ENCODE results near the gene ACKR3.
A peak's percentile ranks its signal among the peaks of the same experiment; 100 is the strongest.

The ACKR3 gene

DNA sequence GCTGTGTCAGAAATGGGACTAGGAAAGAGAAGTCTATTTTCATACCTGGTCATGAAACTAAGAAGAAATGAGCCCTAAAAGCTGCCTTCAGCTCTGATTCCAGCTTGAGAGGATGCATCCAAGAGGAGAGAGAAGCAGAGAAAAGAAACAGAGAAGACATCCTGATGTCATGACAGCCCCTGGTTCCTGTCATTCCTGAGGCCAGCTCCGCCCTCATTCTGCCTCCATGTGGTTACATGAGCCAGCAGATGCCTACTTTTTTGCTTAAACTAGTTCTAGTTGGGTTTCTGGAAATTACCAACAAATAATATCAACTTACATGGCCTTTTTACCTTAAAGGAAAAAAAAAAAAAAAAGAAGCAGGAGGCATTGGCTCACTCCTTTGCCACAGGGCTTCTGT is 14.1 kb upstream of the ACKR3 start:
- Histone ChIP-seq H3K27ac (ENCODE audit: low read depth in 2 of 2, low read length in 2 of 2) (no peak overlapping the region), H3K9me3 (ENCODE audit: control insufficient read depth in 2 of 2, low read length in 2 of 2) (no peaks in the 10 kb centered on the region), H3K27me3 (ENCODE audit: control insufficient read depth in 2 of 2, insufficient read depth in 2 of 2, low read length in 2 of 2) (no peaks in the 10 kb centered on the region), H3K4me3 (ENCODE audit: low read length in 2 of 2) (no peak overlapping the region), H3K9ac (ENCODE audit: low read depth in 1 of 2, low read length in 2 of 2) (no peak overlapping the region), H3K36me3 (ENCODE audit: control insufficient read depth in 2 of 2, insufficient read depth in 2 of 2, low read length in 2 of 2) (no peaks in the 10 kb centered on the region), H3K4me1 (ENCODE audit: control insufficient read depth in 2 of 2, insufficient read depth in 2 of 2, low read length in 2 of 2) (no peaks in the 10 kb centered on the region)

DNA sequence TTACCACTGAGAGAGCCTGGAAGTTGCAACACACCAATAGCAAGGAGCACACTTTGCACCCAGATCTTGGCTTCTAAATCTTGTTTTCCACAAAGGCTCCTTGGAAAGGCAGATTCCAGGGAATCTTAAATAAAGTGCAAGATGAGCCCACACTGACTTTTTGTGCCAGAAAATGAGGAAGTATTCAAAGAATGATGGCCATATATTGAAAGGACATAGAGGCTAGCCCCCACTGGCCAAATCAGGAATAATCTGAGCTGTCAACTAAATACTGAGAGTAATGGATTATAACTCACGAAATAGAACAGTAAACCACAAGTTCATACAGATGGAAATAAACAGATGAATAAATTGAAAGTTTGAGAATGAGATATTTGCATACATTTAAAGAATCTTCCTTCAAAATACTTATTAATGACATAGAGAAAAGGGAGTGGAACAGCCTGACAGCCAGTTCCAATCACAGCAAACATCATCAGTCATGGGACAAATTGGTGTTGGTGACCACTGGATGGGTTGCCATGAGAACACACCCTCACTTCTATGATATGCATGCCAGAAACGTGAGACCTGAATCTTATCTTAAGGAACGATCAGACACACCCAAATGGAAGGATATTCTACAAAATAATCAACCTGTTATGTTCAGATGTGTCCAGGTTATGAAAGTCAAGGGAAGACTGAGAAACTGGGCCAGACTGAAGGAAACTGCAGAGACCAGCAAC is 12.2 kb upstream of the ACKR3 start:
- Histone ChIP-seq H3K36me3 (ENCODE audit: control insufficient read depth in 2 of 2, insufficient read depth in 2 of 2, low read length in 2 of 2) (no peaks in the 10 kb centered on the region), H3K4me1 (ENCODE audit: control insufficient read depth in 2 of 2, insufficient read depth in 2 of 2, low read length in 2 of 2) (no peaks in the 10 kb centered on the region), H3K27me3 (ENCODE audit: control insufficient read depth in 2 of 2, insufficient read depth in 2 of 2, low read length in 2 of 2) (no peaks in the 10 kb centered on the region), H3K9me3 (ENCODE audit: control insufficient read depth in 2 of 2, low read length in 2 of 2) (no peaks in the 10 kb centered on the region), H3K4me3 (ENCODE audit: low read length in 2 of 2) (no peak overlapping the region), H3K27ac (ENCODE audit: low read depth in 2 of 2, low read length in 2 of 2) (no peak overlapping the region), H3K9ac (ENCODE audit: low read depth in 1 of 2, low read length in 2 of 2) (no peak overlapping the region)

DNA sequence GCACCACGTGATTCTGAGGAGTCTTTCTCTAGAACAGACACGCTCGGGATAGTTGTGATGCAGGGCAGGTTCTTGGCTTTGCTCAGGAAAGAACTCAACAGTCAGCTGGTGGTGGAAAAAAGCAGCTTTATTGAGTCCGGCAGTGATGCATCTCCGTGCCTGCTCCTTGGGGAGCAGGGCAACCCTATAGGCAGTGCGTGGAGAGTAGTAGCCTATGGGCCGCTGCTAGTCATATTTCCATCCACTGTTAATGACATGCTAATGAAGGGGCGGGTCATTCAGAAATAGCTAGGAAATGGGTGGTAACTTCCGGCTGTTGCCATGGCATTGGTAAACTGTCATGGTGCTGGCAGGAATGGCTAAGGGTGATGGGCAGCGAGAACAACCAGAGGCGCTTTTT is 11.6 kb upstream of the ACKR3 start:
- H3K27ac ChIP-seq (ENCODE audit: low read depth in 2 of 2, low read length in 2 of 2), result no peak overlapping the region
- no peaks in the 10 kb centered on the region for H3K4me1 ChIP-seq (ENCODE audit: control insufficient read depth in 2 of 2, insufficient read depth in 2 of 2, low read length in 2 of 2)
- no peak overlapping the region for H3K9ac ChIP-seq (ENCODE audit: low read depth in 1 of 2, low read length in 2 of 2)

DNA sequence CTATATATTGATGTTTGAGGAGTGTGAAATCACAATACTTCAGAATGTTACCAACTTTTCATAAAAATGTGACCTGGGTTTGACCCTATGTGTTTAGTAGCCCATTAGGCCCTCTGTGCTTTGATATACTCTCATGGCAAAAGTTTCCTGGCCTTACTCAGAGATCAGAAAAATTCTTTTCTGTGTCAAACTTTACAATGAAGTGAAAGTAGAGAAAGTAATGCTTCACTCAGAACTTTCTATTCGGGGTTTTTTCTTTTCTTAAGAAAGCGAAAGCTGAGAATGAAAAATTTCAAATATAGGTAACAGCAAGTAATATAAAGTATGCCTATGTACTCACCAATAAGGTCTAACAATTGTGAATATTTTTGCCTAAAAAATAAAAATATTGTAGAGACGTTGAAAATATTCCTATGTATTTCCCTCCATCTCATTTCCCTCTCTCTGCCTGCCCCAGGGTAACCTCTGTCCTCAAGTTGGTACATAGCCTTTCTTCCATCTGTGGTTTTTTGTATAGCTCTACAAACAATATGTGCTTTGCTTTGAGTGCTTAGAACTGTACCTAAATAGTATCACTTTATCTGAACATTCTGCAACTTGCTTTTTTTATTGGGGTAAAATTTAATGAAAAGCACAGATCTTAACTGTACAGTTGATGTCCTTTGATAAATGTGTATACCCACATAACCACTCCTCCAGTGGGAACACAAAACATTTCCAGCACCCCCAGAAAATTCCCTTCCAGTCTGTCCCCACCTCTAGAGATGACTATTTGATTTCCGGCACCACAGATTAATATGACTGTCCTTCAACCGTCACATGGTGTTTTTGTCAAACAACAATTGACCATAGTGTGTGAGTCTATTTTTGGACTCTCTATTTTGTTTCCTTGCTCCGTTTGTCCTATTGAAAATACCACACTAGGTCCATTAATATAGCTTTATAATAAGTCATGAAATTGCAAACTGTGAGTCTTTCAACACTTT is 10.3 kb upstream of the ACKR3 start:
- no peaks in the 10 kb centered on the region for H3K36me3 ChIP-seq (ENCODE audit: control insufficient read depth in 2 of 2, insufficient read depth in 2 of 2, low read length in 2 of 2)
- H3K4me1 ChIP-seq (ENCODE audit: control insufficient read depth in 2 of 2, insufficient read depth in 2 of 2, low read length in 2 of 2), result no peaks in the 10 kb centered on the region
- H3K9me3 ChIP-seq (ENCODE audit: control insufficient read depth in 2 of 2, low read length in 2 of 2), result no peaks in the 10 kb centered on the region
- no peaks in the 10 kb centered on the region for H3K27me3 ChIP-seq (ENCODE audit: control insufficient read depth in 2 of 2, insufficient read depth in 2 of 2, low read length in 2 of 2)
- H3K4me3 ChIP-seq (ENCODE audit: low read length in 2 of 2), result no peak overlapping the region
- no peak overlapping the region for H3K27ac ChIP-seq (ENCODE audit: low read depth in 2 of 2, low read length in 2 of 2)
- no peak overlapping the region for H3K9ac ChIP-seq (ENCODE audit: low read depth in 1 of 2, low read length in 2 of 2)

More for the DNA sequence above, 11.6 kb upstream of the ACKR3 start:
- Histone ChIP-seq H3K4me3 (ENCODE audit: low read length in 2 of 2) (no peak overlapping the region), H3K27me3 (ENCODE audit: control insufficient read depth in 2 of 2, insufficient read depth in 2 of 2, low read length in 2 of 2) (no peaks in the 10 kb centered on the region), H3K36me3 (ENCODE audit: control insufficient read depth in 2 of 2, insufficient read depth in 2 of 2, low read length in 2 of 2) (no peaks in the 10 kb centered on the region), H3K9me3 (ENCODE audit: control insufficient read depth in 2 of 2, low read length in 2 of 2) (no peaks in the 10 kb centered on the region)

DNA sequence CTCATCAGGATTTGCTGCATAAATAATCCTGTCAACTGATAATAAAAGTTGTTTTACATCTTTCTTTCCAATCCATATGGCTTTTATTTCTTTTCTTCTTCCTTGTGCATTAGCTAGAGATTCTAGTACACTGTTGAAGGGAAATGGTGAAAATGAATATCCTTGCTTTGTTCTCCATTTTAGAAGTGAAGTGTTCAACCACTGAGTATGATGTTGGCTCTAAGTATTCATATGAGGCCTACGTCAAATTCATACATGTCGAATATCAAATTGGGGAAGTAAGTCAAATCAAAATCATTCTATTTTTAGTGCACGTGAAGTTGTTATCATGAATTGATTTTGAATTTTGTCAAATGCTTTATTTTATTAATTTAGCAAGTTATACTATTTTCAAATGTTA is 7.8 kb upstream of the ACKR3 start:
- Histone ChIP-seq H3K4me1 (ENCODE audit: control insufficient read depth in 2 of 2, insufficient read depth in 2 of 2, low read length in 2 of 2) (no peaks in the 10 kb centered on the region), H3K4me3 (ENCODE audit: low read length in 2 of 2) (no peak overlapping the region), H3K9me3 (ENCODE audit: control insufficient read depth in 2 of 2, low read length in 2 of 2) (no peaks in the 10 kb centered on the region), H3K27ac (ENCODE audit: low read depth in 2 of 2, low read length in 2 of 2) (no peak overlapping the region), H3K9ac (ENCODE audit: low read depth in 1 of 2, low read length in 2 of 2) (no peak overlapping the region), H3K27me3 (ENCODE audit: control insufficient read depth in 2 of 2, insufficient read depth in 2 of 2, low read length in 2 of 2) (peaks cover 0 to 10% of the 10 kb centered on the region in 2 donors), H3K36me3 (ENCODE audit: control insufficient read depth in 2 of 2, insufficient read depth in 2 of 2, low read length in 2 of 2) (no peaks in the 10 kb centered on the region)

DNA sequence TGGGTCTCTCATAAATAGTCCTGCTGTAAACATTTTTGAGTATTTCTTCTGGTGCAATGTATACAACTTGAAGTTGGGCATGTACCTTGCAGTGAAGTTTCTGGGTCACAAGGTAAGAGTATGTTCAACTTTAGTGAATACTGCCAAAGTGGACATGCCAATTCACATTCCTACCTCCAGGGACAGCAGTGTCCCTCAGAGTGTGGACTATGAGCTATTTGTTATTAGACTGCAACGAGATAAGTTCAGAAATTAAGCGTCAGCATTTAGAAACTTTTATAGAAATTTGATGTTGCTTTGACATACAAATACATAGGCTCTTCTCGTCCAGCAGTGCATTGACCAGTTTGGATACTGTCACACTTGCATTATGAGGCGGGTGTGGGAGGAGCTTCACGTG is 7.2 kb upstream of the ACKR3 start:
- H3K36me3 ChIP-seq (ENCODE audit: control insufficient read depth in 2 of 2, insufficient read depth in 2 of 2, low read length in 2 of 2), result no peaks in the 10 kb centered on the region
- no peaks in the 10 kb centered on the region for H3K4me1 ChIP-seq (ENCODE audit: control insufficient read depth in 2 of 2, insufficient read depth in 2 of 2, low read length in 2 of 2)
- H3K9ac ChIP-seq (ENCODE audit: low read depth in 1 of 2, low read length in 2 of 2), result no peak overlapping the region
- peaks cover 0 to 13% of the 10 kb centered on the region in 2 donors for H3K27me3 ChIP-seq (ENCODE audit: control insufficient read depth in 2 of 2, insufficient read depth in 2 of 2, low read length in 2 of 2)
- H3K9me3 ChIP-seq (ENCODE audit: control insufficient read depth in 2 of 2, low read length in 2 of 2), result no peaks in the 10 kb centered on the region
- H3K4me3 ChIP-seq (ENCODE audit: low read length in 2 of 2), result no peak overlapping the region
- H3K27ac ChIP-seq (ENCODE audit: low read depth in 2 of 2, low read length in 2 of 2), result no peak overlapping the region

DNA sequence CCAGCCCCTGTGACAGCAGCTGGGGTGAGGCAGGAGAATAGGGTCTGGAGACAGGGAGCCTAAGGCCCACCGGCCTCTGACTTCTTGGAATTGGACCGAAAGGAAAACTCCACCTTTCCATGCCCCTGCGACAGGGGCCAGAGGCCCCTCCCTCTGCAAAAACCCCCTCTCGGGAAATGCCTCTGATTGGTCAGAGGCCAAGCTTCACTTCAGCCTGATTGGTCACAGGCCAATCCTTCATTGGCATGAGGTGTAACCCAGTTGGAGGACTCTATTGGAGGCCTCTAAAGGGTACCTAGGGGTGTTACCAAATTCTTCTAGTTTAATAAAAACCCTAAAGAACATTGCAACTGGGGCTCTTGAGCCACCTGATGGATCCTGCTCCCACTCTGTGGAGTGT is 5.7 kb upstream of the ACKR3 start:
- Histone ChIP-seq H3K9ac (ENCODE audit: low read depth in 1 of 2, low read length in 2 of 2) (no peak overlapping the region), H3K36me3 (ENCODE audit: control insufficient read depth in 2 of 2, insufficient read depth in 2 of 2, low read length in 2 of 2) (no peaks in the 10 kb centered on the region), H3K27ac (ENCODE audit: low read depth in 2 of 2, low read length in 2 of 2) (no peak overlapping the region), H3K4me1 (ENCODE audit: control insufficient read depth in 2 of 2, insufficient read depth in 2 of 2, low read length in 2 of 2) (peaks cover 0 to 5% of the 10 kb centered on the region in 2 donors), H3K9me3 (ENCODE audit: control insufficient read depth in 2 of 2, low read length in 2 of 2) (no peaks in the 10 kb centered on the region), H3K4me3 (ENCODE audit: low read length in 2 of 2) (no peak overlapping the region), H3K27me3 (ENCODE audit: control insufficient read depth in 2 of 2, insufficient read depth in 2 of 2, low read length in 2 of 2) (peaks cover 4 to 18% of the 10 kb centered on the region in 2 donors)

DNA sequence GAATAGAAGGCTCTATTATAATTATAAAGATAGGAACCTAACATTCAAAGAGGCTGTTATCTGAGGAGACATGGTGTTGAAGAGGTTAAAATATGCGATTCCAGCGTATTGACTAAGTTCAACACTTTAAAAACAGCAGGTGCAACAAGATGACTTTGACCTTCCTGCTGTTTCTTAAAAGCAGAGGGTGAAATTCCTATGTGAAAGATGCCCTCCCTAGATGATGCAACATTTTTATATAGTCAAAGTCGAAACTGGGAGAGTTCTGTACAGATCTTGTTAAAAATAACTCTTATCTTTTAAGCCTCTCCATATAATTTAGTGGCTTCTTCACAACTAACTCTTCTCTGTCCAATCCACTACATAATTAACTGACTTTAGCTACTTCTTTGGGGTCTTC is 4.4 kb upstream of the ACKR3 start:
- Histone ChIP-seq H3K9ac (ENCODE audit: low read depth in 1 of 2, low read length in 2 of 2) (no peak overlapping the region), H3K4me3 (ENCODE audit: low read length in 2 of 2) (no peak overlapping the region), H3K4me1 (ENCODE audit: control insufficient read depth in 2 of 2, insufficient read depth in 2 of 2, low read length in 2 of 2) (peaks cover 0 to 5% of the 10 kb centered on the region in 2 donors), H3K27ac (ENCODE audit: low read depth in 2 of 2, low read length in 2 of 2) (no peak overlapping the region), H3K36me3 (ENCODE audit: control insufficient read depth in 2 of 2, insufficient read depth in 2 of 2, low read length in 2 of 2) (no peaks in the 10 kb centered on the region), H3K9me3 (ENCODE audit: control insufficient read depth in 2 of 2, low read length in 2 of 2) (no peaks in the 10 kb centered on the region), H3K27me3 (ENCODE audit: control insufficient read depth in 2 of 2, insufficient read depth in 2 of 2, low read length in 2 of 2) (peaks cover 6 to 22% of the 10 kb centered on the region in 2 donors)

DNA sequence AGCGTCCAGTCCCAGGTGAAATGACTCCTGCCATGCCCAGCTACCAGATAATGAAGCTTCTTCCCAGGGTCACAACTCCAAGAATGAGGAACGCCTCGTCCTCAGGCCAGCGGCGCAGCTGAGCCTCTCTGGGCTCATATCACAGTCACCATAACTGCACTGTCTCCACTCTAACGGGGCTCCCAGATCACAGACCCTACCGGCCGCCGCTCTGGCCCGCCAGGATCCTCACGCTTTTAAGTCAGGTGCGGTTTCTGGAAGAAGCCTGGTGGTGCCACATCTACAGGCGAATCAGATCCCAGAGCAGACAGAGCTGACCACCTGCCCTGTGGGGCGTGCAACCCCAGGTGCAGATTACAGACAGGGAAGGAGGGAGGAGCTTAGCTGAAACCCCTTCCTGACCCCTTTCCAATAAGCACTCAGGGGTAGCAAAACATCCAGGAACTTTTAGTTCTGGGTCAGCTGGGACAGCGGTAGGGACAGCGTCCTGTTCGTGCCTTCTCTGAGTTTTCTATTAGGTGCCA is 3.7 kb upstream of the ACKR3 start:
- Histone ChIP-seq H3K4me1 (ENCODE audit: control insufficient read depth in 2 of 2, insufficient read depth in 2 of 2, low read length in 2 of 2) (peaks cover 0 to 5% of the 10 kb centered on the region in 2 donors), H3K27me3 (ENCODE audit: control insufficient read depth in 2 of 2, insufficient read depth in 2 of 2, low read length in 2 of 2) (peaks cover 7 to 22% of the 10 kb centered on the region in 2 donors), H3K27ac (ENCODE audit: low read depth in 2 of 2, low read length in 2 of 2) (no peak overlapping the region), H3K36me3 (ENCODE audit: control insufficient read depth in 2 of 2, insufficient read depth in 2 of 2, low read length in 2 of 2) (no peaks in the 10 kb centered on the region), H3K9me3 (ENCODE audit: control insufficient read depth in 2 of 2, low read length in 2 of 2) (no peaks in the 10 kb centered on the region), H3K9ac (ENCODE audit: low read depth in 1 of 2, low read length in 2 of 2) (no peak overlapping the region), H3K4me3 (ENCODE audit: low read length in 2 of 2) (no peak overlapping the region)

DNA sequence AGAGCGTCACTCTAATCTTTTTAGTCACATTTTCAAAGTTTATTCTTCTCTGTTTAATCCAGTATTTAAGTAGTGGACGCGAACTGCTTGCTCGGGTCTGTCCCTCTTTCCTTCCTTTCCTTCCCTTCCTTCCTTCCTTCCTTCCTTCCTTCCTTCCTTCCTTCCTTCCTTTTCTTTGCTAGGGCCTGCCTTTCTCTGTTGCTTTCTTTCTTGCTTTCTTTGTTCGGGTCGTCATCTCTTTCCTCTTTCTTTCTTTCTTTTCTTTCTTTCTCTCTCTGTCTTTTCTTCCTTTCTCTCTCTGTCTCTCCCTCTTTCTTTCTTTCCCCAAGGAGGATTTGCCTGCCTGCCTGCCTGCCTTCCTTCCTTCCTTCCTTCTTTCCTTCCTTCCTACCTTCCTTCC is 3.0 kb upstream of the ACKR3 start:
- no peaks in the 10 kb centered on the region for H3K9me3 ChIP-seq (ENCODE audit: control insufficient read depth in 2 of 2, low read length in 2 of 2)
- no peak overlapping the region for H3K9ac ChIP-seq (ENCODE audit: low read depth in 1 of 2, low read length in 2 of 2)
- H3K4me1 ChIP-seq (ENCODE audit: control insufficient read depth in 2 of 2, insufficient read depth in 2 of 2, low read length in 2 of 2), result peaks cover 0 to 5% of the 10 kb centered on the region in 2 donors
- no peak overlapping the region for H3K4me3 ChIP-seq (ENCODE audit: low read length in 2 of 2)
- peaks cover 7 to 25% of the 10 kb centered on the region in 2 donors for H3K27me3 ChIP-seq (ENCODE audit: control insufficient read depth in 2 of 2, insufficient read depth in 2 of 2, low read length in 2 of 2)
- H3K36me3 ChIP-seq (ENCODE audit: control insufficient read depth in 2 of 2, insufficient read depth in 2 of 2, low read length in 2 of 2), result no peaks in the 10 kb centered on the region
- H3K27ac ChIP-seq (ENCODE audit: low read depth in 2 of 2, low read length in 2 of 2), result peak overlapping the region in 1 of 2 donors; percentile 29

Data from mucosa of rectum (tissue), 2 donors.